K562 (cell line): ENCODE results near the gene CYP21A2. TPM values are rescaled to one million over a fixed set of nuclear protein-coding genes. Genes with fewer than 3 reads are reported as not detected.

Source experiments
- ATAC-seq: fragments of 200-7000 bp; cut with Tn5 transposase; 3 replicates; pipeline ENCODE4 v1.9.1; 2020; ENCODE audit warnings: moderate library complexity
- BruUV-seq: library from RNA; stranded (reverse); fragments of 400-500 nt; replicated peaks from 2 replicates; lab custom pipeline; 2021; lab: Mats Ljungman, UMichigan
- CTCF ChIA-PET: fragments of 300-600 bp; formaldehyde crosslinking; extraction: SDS; loops from one replicate; lab custom pipeline; 2021; ENCODE audit warnings: low intra/inter-chr PET ratio; lab: Yijun Ruan, JAX
- POLR2A ChIA-PET: fragments of 300-600, 350-650 bp; sonication (Branson Sonifier 250); formaldehyde crosslinking; extraction: SDS; loops from one replicate; lab custom pipeline; 2021; ENCODE audit warnings: antibody characterized with exemption, inconsistent platforms; lab: Yijun Ruan, JAX
- DNase-seq, 4 experiments: peaks; one replicate each; pipeline versions ENCODE4 v3.0.0 to v3.0.0-alpha.2; 2011 to 2018; ENCODE audit warnings: low spot score in 3 of 4, mixed read lengths in 3 of 4; ENCODE audit errors: extremely low read depth in 1 of 4
- FAIRE-seq: peaks from 2 replicates; lab custom pipeline; 2011; peaks lifted over from hg19 to GRCh38; lab: Jason Lieb, UNC
- H2AFZ ChIP-seq: 2 replicates; pipeline ENCODE4 v1.6.0; 2011; ENCODE audit warnings: low read depth, low read length, control low read depth, inconsistent platforms
- H3K27ac ChIP-seq: fragments of 200-600 bp; 3 replicates; pipeline ENCODE4 v1.8.0; 2011; ENCODE audit warnings: low read depth, mild to moderate bottlenecking, control low read depth, inconsistent platforms, low read length, moderate library complexity, mixed read lengths; ENCODE audit errors: extremely low read depth
- H3K27me3 ChIP-seq, 2 experiments: fragments of 300-600 bp in 1 of 2; 2 replicates in 1 of 2; 3 replicates in 1 of 2; pipeline versions ENCODE4 v1.6.0 to v1.8.0; 2011; ENCODE audit warnings: inconsistent platforms in 2 of 2, low read length in 2 of 2, mild to moderate bottlenecking in 1 of 2, mixed read lengths in 1 of 2, moderate library complexity in 1 of 2; ENCODE audit not compliant: control insufficient read depth in 2 of 2, insufficient read depth in 2 of 2
- H3K36me3 ChIP-seq: fragments of 300-600 bp; 3 replicates; pipeline ENCODE4 v1.8.0; 2011; ENCODE audit warnings: mild to moderate bottlenecking, low read length, inconsistent platforms; ENCODE audit not compliant: control insufficient read depth, insufficient read depth
- H3K4me1 ChIP-seq, 2 experiments: fragments of 200-600 bp in 1 of 2; replicated peaks in 1 of 2; 2 replicates in 1 of 2; 3 replicates in 1 of 2; pipeline versions ENCODE4 v1.5.1 to v1.8.0; 2011; ENCODE audit warnings: inconsistent platforms in 2 of 2, low read length in 2 of 2, mild to moderate bottlenecking in 1 of 2, mixed read lengths in 1 of 2, moderate library complexity in 1 of 2; ENCODE audit not compliant: control insufficient read depth in 2 of 2, insufficient read depth in 2 of 2
- H3K4me2 ChIP-seq: 2 replicates; pipeline ENCODE4 v1.6.1; 2011; ENCODE audit warnings: low read length, control low read depth, inconsistent platforms, mixed read lengths; ENCODE audit not compliant: insufficient read depth
- H3K4me3 ChIP-seq: fragments of 200-600 bp; sonication (generic), shearing (Covaris generic); 2 replicates; pipeline ENCODE4 v1.5.1; 2016; ENCODE audit warnings: control low read depth, inconsistent platforms
- H3K79me2 ChIP-seq: fragments of 200-600 bp; 3 replicates; pipeline ENCODE4 v1.8.0; 2011; ENCODE audit warnings: low read length, inconsistent platforms; ENCODE audit not compliant: control insufficient read depth, insufficient read depth
- H3K9ac ChIP-seq, 2 experiments: 2 replicates each; pipeline versions ENCODE4 v1.6.0 to v1.6.1; 2011; ENCODE audit warnings: low read depth in 2 of 2, low read length in 2 of 2, control low read depth in 1 of 2, inconsistent platforms in 1 of 2, mild to moderate bottlenecking in 1 of 2, mixed read lengths in 1 of 2; ENCODE audit not compliant: insufficient read depth in 1 of 2
- H3K9me1 ChIP-seq: one replicate; pipeline ENCODE4 v1.6.0; 2011; ENCODE audit warnings: inconsistent platforms, mild to moderate bottlenecking, low read length, moderate library complexity; ENCODE audit not compliant: control insufficient read depth, insufficient read depth
- H3K9me3 ChIP-seq: replicated peaks from 2 replicates; pipeline ENCODE4 v1.5.1; 2011; ENCODE audit warnings: low read depth, low read length, inconsistent platforms; ENCODE audit not compliant: control insufficient read depth, insufficient read depth
- H4K20me1 ChIP-seq: replicated peaks from 2 replicates; pipeline ENCODE4 v1.6.1; 2011; ENCODE audit warnings: low read length, inconsistent platforms, mixed read lengths; ENCODE audit not compliant: control insufficient read depth, insufficient read depth
- ADNP ChIP-seq: fragments of 200-800 bp; sonication (Bioruptor generic); IDR thresholded peaks from 2 replicates; pipeline ENCODE4 v1.6.1; 2016; ENCODE audit warnings: missing genetic modification characterization, missing compliant biosample characterization
- BRF2 ChIP-seq: IDR thresholded peaks from 3 replicates; pipeline ENCODE4 v1.6.1; 2011; ENCODE audit warnings: borderline replicate concordance, mild to moderate bottlenecking; ENCODE audit not compliant: insufficient read length, insufficient read depth
- COPS2 ChIP-seq: fragments of 450-650 bp; conservative IDR thresholded peaks from 2 replicates; pipeline ENCODE4 v1.6.1; 2016; ENCODE audit warnings: mild to moderate bottlenecking, moderate library complexity
- CTBP1 ChIP-seq: fragments of 450-650 bp; IDR thresholded peaks from 2 replicates; pipeline ENCODE4 v1.6.1; 2016; ENCODE audit warnings: borderline replicate concordance
- E2F5 ChIP-seq: sonication (generic); formaldehyde crosslinking; IDR thresholded peaks from 2 replicates; pipeline ENCODE4 v1.8.0; 2022; ENCODE audit warnings: mild to moderate bottlenecking, missing genetic modification reagents
- FOXA1 ChIP-seq: fragments of 450-650 bp; IDR thresholded peaks from 2 replicates; pipeline ENCODE4 v1.6.1; 2016; ENCODE audit warnings: mild to moderate bottlenecking, borderline replicate concordance
- LCOR ChIP-seq: sonication (generic); formaldehyde crosslinking; IDR thresholded peaks from 2 replicates; pipeline ENCODE4 v1.8.0; 2022; ENCODE audit warnings: mild to moderate bottlenecking, missing genetic modification reagents
- NKRF ChIP-seq: fragments of 450-650 bp; IDR thresholded peaks from 2 replicates; pipeline ENCODE4 v1.6.1; 2016; ENCODE audit warnings: borderline replicate concordance
- RBM17 ChIP-seq: fragments of 200-400 bp; formaldehyde crosslinking; IDR thresholded peaks from 2 replicates; pipeline ENCODE4 v1.6.1; 2017; ENCODE audit warnings: low read depth, mild to moderate bottlenecking, low read length, borderline replicate concordance
- SREBF2 ChIP-seq: sonication (generic); formaldehyde crosslinking; IDR thresholded peaks from 2 replicates; pipeline ENCODE4 v1.4.0; 2020; ENCODE audit warnings: mild to moderate bottlenecking, missing genetic modification reagents
- THAP7 ChIP-seq: fragments of 250-450 bp; sonication (Bioruptor Pico); IDR thresholded peaks from 2 replicates; pipeline ENCODE4 v1.5.0; 2021
- TSC22D4 ChIP-seq: fragments of 450-650 bp; IDR thresholded peaks from 2 replicates; pipeline ENCODE4 v1.6.1; 2016; ENCODE audit warnings: missing genetic modification characterization, missing biosample characterization, control low read depth
- XRCC4 ChIP-seq: IDR thresholded peaks from one replicate; pipeline ENCODE4 v1.6.1; 2011; ENCODE audit not compliant: insufficient read depth, insufficient read length; ENCODE audit errors: extremely low read depth
- WGBS: fragments of 100-300 bp; shearing (Covaris generic); methylation state at CpG from one replicate; pipeline ENCODE4 v1.1.6; 2016; ENCODE audit warnings: low coverage, mixed read lengths; ENCODE audit not compliant: insufficient coverage; ENCODE audit errors: missing lambda C conversion rate; 5-methylcytosine and 5-hydroxymethylcytosine counted together
- in situ Hi-C: fragments of 300-500 bp; cut with MboI; formaldehyde crosslinking; loops from 4 replicates; pipeline ENCODE4 v1.15.0; 2018; ENCODE audit warnings: inconsistent platforms, mixed read lengths
- intact Hi-C: fragments of 100-400 bp; cut with micrococcal nuclease; formaldehyde crosslinking; loops from 2 replicates; pipeline ENCODE4 v1.14.2; 2022
- polyA plus RNA-seq, 8 experiments: library from polyadenylated mRNA; depleted of rRNA in 4 of 8; stranded (reverse) in 5 of 8; unstranded in 3 of 8; fragments of >200 nt; fragmentation: Nextera tagmentation in 2 of 8; fragmentation: Illumina TruSeq in 1 of 8; extraction: Ambion mirVana in 2 of 8; extraction: Trizol in 1 of 8; gene quantifications; 2 replicates each; pipeline versions ENCODE4 v1.2.1 to v1.2.3, GENCODE V29; 2011 to 2014; ENCODE audit warnings: inconsistent platforms in 1 of 8, missing spikeins in 1 of 8
- total RNA-seq, 7 experiments: library from RNA; depleted of rRNA in 6 of 7; stranded (reverse); fragments of >200 nt in 6 of 7; fragmentation: Illumina TruSeq in 2 of 7; extraction: Trizol in 2 of 7; gene quantifications; 2 replicates each; pipeline versions ENCODE4 v1.2.1 to v1.2.3, GENCODE V29; 2011 to 2021; ENCODE audit warnings: low replicate concordance in 1 of 7

CYP21A2 gene
- total and polyA plus RNA-seq, 9 of the 15 experiments (the other 6 are each of a cell fraction or from before 2014, with no cell fraction given), result 0.03 to 1.4 (median 0.19) TPM

GRCh38 chr6:32087574-32088486 is 49.6 kb downstream of the CYP21A2 start (continued):
- TF ChIP-seq CTBP1 (peak; percentile 19; the same call in 1 of the 2 replicates), E2F5 (CRISPR knock-in tag) (no peak)

GRCh38 chr6:32088487-32089049 is 50.4 kb downstream of the CYP21A2 start:
- CTCF ChIA-PET, result no interaction called here
- ATAC-seq (no peak), FAIRE-seq (no peak), DNase-seq (no peak)
- intact Hi-C loops (no loop called here), in situ Hi-C loops (no loop called here)
- H3K36me3 ChIP-seq, result no peaks in the 10 kb centered on the region
- H3K27ac ChIP-seq, result no peak overlapping the region
- no peak overlapping the region; a peak in 1 of 4 replicates for H3K9ac ChIP-seq
- H3K9me1 ChIP-seq, result no peaks in the 10 kb centered on the region
- H3K4me3 ChIP-seq, result no peak overlapping the region
- peaks cover 14 to 44% of the 10 kb centered on the region in 2 experiments for H3K27me3 ChIP-seq
- 56% methylated on average over 14 of the region's 14 CpGs for WGBS
- BruUV-seq, result no TSS peak
- H3K4me1 ChIP-seq, result peaks cover 8 to 32% of the 10 kb centered on the region in 2 experiments
- H3K4me2 ChIP-seq, result no peak overlapping the region
- H3K79me2 ChIP-seq, result no peaks in the 10 kb centered on the region
- H4K20me1 ChIP-seq, result no peaks in the 10 kb centered on the region
- no peak overlapping the region for H2AFZ ChIP-seq
- no peaks in the 10 kb centered on the region for H3K9me3 ChIP-seq
- POLR2A ChIA-PET, result interaction anchor here (0.6 to 0.8 kb wide), 2 partner anchors 11 to 367 kb away, joined by 3 to 5 read pairs; partner anchors contain the start of gene LY6G6C
- TF ChIP-seq NKRF, result no peak
- no peak for TF ChIP-seq COPS2
- no peak for TF ChIP-seq THAP7
- no peak for TF ChIP-seq FOXA1
- TF ChIP-seq LCOR, result no peak
- no peak for TF ChIP-seq XRCC4
- no peak for TF ChIP-seq ADNP
- no peak for TF ChIP-seq SREBF2 (CRISPR knock-in tag)
- TF ChIP-seq BRF2, result no peak
- TF ChIP-seq TSC22D4, result no peak
- TF ChIP-seq RBM17, result no peak
